NCI-H226 (cell line): ENCODE results near the gene EEF1A2.

Experiments used
- DNase-seq: peaks from one replicate; pipeline ENCODE4 v3.0.0-alpha.2; 2015

Gene EEF1A2

GRCh38 chr20:63466861-63467260, 32.0 kb downstream of the EEF1A2 start:
- no peak for DNase-seq

- DNase-seq = no peak
Observed at GRCh38 chr20:63466250-63466825, 32.5 kb downstream of the EEF1A2 start.

- DNase-seq = no peak
Observed at GRCh38 chr20:63465380-63466249, 33.3 kb downstream of the EEF1A2 start.

- no peak for DNase-seq
Observed at GRCh38 chr20:63464289-63464635, 34.6 kb downstream of the EEF1A2 start.

GRCh38 chr20:63463400-63464288, 35.2 kb downstream of the EEF1A2 start:
- no peak for DNase-seq

GRCh38 chr20:63462244-63462643, 36.6 kb downstream of the EEF1A2 start:
- no peak for DNase-seq

- DNase-seq = peak; percentile 15
Observed at GRCh38 chr20:63461104-63461763, 37.6 kb downstream of the EEF1A2 start.

GRCh38 chr20:63459070-63459380, 39.9 kb downstream of the EEF1A2 start:
- DNase-seq = no peak

- DNase-seq = no peak
Observed at GRCh38 chr20:63458170-63459069, 40.5 kb downstream of the EEF1A2 start.

GRCh38 chr20:63457737-63458136, 41.1 kb downstream of the EEF1A2 start:
- DNase-seq = peak; percentile 52

GRCh38 chr20:63456429-63457284, 42.2 kb downstream of the EEF1A2 start:
- no peak for DNase-seq

- DNase-seq = no peak
Observed at GRCh38 chr20:63455568-63455859, 43.4 kb downstream of the EEF1A2 start.

GRCh38 chr20:63454731-63455567, 43.9 kb downstream of the EEF1A2 start:
- DNase-seq = no peak

- no peak for DNase-seq
Observed at GRCh38 chr20:63452821-63453523, 45.9 kb downstream of the EEF1A2 start.

GRCh38 chr20:63452341-63452740, 46.5 kb downstream of the EEF1A2 start:
- no peak for DNase-seq

GRCh38 chr20:63451821-63452220, 47.1 kb downstream of the EEF1A2 start:
- no peak for DNase-seq

GRCh38 chr20:63449796-63450730, 48.8 kb downstream of the EEF1A2 start:
- DNase-seq = no peak

- no peak for DNase-seq
Observed at GRCh38 chr20:63449025-63449424, 49.9 kb downstream of the EEF1A2 start.

- no peak for DNase-seq
Observed at GRCh38 chr20:63448031-63448430, 50.9 kb downstream of the EEF1A2 start.
